ENCODE measurements around the gene VWF.

VWF gene

DNA sequence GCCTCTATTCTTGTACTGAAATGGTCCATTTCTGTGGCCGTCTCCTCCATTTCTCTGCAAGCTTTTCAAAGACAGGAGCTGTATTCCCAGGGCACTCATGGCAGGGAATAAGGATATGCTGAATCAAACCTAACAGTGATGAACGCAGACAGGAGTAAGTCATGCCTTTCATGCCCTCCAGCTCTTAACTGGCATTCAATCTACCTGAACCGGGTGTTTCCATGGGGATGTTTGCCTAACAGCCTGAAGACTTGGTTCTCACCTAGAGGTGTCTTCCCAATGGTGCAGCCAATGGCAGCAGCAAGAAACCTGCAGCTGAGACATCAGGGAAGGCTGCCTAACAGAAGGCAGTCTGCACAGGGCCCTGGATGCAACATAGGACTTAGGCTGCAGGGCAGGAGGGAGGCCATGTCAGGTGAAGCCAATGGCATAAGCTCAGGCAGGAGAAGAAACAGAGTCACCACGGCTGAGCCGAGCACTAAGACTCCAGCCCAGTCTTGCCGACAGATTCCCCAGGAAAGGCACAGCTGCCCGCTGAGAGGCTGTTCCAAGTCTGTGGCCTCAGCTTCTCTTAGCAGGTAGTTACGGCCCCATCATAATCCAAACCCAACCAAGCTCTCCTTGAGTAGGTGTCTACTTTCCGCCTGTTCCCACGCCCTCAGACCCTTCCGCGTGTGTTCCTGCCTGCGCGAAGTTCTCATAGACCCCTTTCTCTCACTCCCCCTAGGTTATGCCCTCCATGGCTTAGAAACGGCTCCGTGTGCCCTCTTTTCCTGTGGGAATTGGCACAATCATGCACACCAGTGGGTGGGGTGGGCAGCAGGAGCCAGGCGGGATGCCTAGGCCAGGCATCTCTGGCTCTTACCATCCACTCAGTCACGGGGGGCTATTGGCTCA, 44.1 kb downstream of the VWF start:
- in situ Hi-C loops (cut with MboI; ENCODE audit: low sequenced_read_pairs): no loop called here

DNA sequence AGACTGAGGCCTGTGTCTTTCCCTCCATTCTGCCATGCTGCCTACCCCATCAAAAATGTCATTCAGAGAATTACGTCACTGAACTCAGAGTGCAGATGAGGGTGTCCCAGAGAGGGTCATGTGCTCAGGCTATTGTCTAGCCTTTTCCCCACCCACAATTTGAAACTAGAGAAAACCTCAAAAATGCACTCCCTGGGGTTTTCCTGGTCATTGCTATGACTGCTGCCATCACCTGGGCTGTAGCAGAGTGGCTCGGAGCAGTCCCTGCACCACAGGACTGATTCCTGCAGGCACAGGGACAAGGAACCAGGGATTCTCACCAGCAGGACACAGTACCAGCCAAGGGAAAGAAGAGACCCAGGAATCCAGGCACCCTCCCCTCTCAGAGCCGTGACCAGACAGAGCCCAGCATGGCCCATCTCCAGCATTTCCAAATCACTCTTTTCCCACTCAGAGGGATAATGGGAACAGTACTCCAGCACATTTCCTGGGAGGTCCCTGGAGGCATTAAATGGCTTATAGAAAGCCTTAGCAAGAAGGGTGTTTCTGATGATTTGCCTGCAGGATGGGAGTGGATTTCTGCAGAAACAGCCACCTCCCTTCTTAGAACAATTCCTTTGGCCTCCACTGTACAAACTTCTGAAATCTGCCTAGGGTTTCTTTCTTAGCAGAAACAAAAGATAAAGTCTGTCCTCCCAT, 45.9 kb downstream of the VWF start:
- in situ Hi-C loops (cut with MboI; ENCODE audit: low sequenced_read_pairs): no loop called here

DNA sequence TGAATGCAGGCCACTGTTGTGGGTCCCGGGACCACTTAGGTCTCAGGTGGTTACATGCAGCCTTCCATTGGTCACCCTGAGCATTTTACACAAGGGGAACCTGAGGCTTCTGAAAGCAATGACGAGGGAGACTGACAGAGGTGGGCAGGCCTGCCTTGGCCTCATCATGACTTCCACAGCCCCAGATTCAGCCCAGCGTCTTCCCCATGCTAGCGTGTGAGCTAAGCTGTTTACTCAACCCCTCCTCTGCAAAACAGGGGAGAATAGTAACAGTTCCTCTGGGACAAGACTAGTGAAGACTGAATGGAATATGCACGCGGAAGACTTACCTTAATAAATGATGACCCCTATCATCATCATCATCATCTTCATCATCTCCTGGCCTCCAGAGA, 46.8 kb downstream of the VWF start:
- in situ Hi-C loops (cut with MboI; ENCODE audit: low sequenced_read_pairs): no loop called here

DNA sequence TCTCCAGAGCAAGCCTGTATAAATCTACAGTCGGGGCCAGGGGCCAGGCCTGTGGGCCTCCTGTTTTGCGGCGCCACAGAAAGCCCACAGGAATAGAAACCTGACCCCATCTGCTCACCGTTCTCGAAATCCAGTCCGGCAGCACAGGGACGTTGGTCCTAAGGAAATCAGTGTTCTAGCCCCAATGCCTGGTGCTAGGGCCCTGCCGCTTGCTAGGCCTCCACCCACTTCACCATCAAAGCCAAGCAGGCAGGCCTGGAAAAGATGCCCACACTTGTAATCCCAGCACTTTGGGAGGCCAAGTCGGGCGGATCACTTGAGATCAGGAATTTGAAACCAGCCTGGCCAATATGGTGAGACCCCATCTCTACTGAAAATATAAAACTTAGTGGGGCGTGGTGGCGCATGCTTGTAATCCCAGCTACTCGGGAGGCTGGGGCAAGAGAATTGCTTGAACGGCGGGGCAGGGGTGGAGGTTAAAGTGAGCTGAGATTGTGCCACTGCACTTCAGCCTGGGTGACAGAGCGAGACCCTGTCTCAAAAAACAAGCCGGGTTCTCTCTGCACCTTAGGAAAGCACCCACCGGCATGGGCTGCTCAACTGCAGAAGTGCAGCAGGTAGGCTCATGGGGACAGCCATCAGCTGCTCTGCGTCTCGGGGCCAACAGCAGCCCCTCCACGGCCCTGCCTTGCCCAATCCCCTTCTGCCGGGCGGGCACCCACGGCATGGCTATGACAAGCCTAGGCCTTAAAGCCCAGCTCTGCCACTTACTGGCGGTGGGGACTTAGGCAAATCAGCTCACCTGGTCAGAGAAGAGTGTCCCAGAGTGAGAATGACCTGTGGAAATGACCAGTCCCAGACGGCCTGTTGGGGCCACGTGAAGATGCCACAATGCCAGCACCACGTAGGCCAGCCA, 47.4 kb downstream of the VWF start:
- in situ Hi-C loops (cut with MboI; ENCODE audit: low sequenced_read_pairs): no loop called here

DNA sequence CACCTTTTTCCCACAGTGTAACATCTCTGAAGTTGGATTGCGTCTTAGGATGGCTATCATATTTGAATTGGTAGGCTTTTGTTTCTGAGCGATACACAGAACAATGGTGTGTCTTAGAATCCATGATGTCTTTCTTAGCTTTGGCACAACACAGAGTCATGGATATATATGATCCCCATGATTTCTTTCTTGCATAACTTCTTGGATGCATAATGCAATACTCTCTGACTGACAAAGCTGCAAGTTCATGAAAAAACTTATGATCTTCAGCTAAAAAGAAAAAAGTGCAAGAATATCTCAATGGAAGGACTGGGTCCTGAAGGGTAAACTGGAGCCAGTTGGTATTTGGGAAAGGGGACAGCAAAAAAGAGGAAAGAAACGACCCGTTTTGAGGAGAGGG, 48.1 kb downstream of the VWF start:
- in situ Hi-C loops (cut with MboI; ENCODE audit: low sequenced_read_pairs): no loop called here

DNA sequence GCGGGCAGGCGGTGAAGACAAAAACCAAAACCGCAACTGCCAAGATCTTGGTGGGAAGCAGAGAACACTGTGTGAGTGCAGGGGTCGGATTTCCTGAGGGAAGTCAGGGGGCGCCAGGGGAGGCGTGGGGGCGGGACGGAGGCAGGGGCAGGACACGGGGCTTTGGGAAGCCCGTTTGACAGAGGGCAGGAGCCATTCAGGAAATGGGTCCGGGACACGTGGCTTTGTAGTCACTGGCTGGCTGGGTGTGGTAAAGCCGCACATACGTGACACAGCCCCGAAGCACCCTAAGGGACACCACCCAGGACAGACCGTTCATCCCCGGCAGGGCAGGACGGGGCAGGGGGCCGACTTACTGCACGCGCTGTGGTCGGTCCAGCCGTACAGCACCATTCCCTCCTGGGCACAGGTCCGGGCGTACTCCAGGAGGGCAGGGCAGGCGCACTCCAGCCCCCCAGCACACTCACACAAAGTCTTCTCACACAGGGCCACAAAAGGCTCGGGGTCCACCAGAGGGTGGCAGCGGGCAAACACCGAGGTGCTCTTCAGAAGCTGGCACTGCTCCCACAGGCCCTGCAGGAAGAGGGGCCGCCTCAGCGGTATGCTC, 49.4 kb downstream of the VWF start:
- in situ Hi-C loops (cut with MboI; ENCODE audit: low sequenced_read_pairs): loop anchor here (25.0 kb wide), 1 partner anchor 212 kb away; no protein-coding TSS in a partner anchor

DNA sequence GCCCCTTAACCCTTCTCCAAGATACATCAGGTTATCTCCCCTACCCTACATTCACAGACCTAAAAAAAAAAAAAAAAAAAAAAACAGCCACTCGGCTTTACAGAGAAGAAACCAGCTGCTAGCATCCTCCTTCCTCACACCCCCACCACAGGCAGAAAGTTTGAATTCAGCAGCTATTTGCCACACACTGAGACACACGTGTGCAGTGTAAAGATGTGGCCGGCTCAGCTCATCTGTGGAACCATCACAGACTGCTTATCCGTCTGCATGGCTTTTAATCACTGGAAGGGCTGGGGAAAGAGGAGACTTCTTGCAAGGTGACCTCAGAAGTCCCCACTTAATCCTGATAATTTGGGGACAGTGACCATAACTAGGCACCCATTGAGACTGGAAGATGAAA, 50.0 kb downstream of the VWF start:
- in situ Hi-C loops (cut with MboI; ENCODE audit: low sequenced_read_pairs): loop anchor here (25.0 kb wide), 1 partner anchor 213 kb away; no protein-coding TSS in a partner anchor

DNA sequence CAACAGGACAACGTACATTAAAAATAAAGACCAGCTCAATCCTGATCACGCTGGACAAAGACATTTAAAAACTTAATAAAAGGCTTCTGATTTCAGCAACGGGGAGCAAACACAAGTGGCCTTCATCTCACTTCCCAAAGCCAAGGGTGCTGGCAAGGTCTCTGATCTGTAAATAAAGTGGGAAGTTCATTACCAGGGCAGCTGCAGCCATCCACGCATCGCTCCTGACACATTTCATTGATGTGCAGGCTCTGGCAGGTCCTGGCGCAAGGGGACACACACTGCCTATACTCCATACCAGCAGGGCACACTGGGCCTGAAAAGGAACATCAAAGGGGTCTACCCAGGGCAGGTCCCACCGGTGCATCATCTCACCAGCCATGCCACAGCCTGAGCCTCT, 51.0 kb downstream of the VWF start:
- in situ Hi-C loops (cut with MboI; ENCODE audit: low sequenced_read_pairs): loop anchor here (25.0 kb wide), 1 partner anchor 214 kb away; no protein-coding TSS in a partner anchor

DNA sequence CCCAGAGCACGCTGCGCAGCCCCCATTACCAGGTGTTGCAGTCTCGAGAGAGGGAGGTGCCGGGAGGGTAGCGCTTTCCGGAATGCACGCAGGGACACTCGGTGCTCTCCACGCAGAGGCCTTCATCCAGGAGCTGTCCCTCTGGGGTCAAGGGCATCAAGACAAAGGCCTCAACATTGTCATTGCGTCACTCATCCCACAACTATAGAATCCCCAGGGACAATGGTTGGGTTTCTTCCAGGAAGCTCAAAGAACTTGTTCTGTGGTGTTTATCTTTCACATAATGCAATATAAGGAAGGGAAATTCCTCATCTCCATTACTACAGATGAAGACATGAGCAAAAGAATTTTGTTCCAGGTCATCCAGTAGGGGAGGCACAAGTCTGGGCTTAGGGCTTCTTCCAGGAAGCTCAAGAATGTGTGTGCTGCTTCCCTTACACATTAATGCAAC, 52.1 kb downstream of the VWF start:
- in situ Hi-C loops (cut with MboI; ENCODE audit: low sequenced_read_pairs): loop anchor here (25.0 kb wide), 1 partner anchor 215 kb away; no protein-coding TSS in a partner anchor

DNA sequence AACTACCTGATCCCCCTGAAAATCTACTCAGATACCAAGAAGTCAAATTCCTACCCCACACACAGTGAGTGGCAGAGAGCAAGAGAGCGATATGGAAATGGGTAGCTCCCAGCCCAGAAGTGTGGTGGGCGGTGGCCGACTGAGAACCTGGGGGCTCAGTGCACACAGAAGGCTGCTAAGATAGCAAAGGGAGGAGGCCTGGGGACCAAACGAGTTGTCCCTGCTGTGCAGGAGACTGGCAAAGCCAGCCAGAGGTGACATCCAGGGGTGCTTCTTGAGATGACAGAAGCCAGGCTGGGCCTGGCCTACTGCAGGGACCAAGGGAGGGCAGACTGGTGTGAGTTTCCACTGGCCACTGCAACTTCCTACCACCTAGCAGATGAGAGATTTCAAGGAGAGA, 52.9 kb downstream of the VWF start:
- in situ Hi-C loops (cut with MboI; ENCODE audit: low sequenced_read_pairs): loop anchor here (25.0 kb wide), 1 partner anchor 216 kb away; no protein-coding TSS in a partner anchor

DNA sequence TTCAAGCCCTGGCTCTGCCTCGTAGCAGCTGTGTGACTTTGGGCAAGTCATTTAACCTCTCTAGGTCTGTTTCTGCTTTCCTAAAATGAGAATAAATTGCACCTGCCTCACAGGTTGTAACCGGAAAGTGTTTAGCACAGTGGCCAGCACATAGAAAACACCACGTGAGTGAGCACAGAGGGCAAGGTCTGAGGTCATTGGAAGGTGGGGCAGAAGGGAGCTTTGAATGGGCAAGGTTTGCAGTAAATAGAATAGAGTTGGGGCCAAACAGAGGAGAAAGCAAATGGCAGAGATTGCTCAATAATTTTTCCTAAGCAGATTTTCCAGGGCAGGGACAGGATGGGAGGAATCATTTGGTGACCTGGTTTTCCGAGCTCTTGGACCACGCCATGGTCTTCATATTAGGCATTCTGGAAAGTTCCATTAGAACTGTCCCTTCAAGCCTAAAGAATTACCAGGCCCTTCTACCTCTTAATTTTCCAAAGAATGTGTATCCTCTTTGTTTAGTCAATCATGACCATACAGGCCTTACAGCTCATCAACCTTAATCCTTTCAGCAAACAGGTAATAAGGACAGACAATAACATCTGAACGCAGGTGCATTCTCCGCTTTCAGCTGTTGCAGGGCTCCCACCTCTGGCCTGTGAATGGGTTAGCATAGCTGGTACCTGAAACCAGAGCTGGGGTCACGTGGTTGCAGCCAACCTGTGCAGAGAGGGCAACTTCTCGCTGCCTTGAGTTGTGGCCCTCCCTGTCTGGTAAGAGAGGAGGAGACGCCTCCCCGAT, 53.8 kb downstream of the VWF start:
- in situ Hi-C loops (cut with MboI; ENCODE audit: low sequenced_read_pairs): loop anchor here (25.0 kb wide), 1 partner anchor 217 kb away; no protein-coding TSS in a partner anchor

DNA sequence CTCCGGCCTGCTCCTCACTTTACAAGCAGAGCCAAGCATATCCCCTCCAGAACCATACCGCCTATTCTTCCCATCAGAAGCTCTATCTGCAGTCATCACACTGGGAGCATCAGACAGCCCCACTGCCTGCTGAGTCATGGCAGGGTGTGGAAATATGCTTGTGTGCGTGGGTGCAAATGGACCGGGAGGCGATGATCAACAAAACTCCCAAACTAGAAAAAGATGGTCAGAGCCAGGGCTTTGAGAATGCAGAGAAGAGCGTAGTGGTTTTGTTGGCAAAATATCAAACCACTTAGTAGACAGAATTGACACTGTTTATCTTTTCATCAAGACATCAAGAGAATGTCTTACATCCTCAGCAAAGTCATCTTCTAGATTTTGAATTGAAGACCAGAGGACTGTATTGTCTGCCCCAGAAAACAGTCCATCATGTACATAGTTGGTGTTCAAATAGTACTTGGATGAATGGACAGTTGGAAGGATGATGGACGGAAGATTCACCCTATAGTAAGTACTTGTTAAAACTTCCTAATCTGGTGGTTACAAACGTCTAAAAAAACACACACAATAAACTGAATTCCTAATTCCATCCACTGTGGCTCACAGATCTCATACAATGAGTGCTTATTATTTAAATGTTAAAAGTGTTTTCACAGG, 54.9 kb downstream of the VWF start:
- in situ Hi-C loops (cut with MboI; ENCODE audit: low sequenced_read_pairs): loop anchor here (25.0 kb wide), 1 partner anchor 218 kb away; no protein-coding TSS in a partner anchor

DNA sequence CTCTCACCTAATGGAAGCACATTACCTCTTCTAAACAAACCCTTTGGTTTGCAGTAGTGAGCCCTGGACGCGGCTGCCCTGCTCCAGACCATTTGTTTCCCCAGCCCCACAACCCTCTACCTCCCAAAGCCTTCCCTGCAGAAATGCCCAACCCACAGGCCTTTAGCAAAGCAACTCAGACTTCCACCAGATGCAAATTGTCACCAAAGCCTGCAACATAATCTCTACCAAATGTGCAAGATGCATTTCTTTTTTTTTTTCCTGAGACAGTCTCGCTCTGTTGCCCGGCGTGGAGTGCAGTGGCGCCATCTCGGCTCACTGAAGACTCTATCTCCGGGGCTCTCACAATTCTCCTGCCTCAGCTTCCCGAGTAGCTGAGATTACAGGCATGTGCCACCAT, 56.2 kb downstream of the VWF start:
- in situ Hi-C loops (cut with MboI; ENCODE audit: low sequenced_read_pairs): loop anchor here (25.0 kb wide), 1 partner anchor 219 kb away; no protein-coding TSS in a partner anchor

DNA sequence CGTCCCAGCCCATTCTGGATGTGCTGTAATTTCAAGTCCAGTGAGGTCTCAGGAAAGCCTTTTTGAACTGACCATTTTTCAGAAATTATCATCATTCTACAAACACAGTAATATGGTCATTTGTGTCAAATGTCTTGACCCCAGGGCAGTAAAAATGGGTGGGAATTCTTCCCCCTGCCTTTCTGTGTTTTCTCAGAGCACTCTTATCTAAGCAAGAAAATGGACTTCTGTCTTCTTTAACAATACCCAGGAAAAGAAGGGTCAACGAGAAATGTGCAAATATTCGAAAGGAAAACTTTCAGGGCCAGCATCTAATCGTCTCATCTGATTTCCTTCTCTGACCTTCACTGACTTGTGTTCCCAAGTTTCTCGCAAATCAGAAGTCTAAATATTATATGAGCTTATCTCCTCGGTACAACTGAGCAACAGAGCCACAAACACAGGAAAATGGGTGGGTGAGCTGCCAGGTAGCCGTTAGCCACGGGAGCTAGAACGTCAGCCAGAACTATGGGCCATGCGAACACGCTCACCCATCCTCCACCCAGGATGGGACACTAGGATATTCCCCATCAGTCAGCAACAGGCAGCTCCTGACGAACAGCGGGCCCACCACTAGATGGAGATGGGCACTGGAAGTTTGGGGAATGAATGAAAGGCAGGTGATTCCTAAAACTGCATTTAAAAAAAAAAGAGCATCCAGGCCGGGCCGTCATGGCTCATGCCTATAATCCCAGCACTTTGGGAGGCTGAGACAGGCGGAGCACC, 57.1 kb downstream of the VWF start:
- in situ Hi-C loops (cut with MboI; ENCODE audit: low sequenced_read_pairs): loop anchor here (25.0 kb wide), 1 partner anchor 220 kb away; no protein-coding TSS in a partner anchor

DNA sequence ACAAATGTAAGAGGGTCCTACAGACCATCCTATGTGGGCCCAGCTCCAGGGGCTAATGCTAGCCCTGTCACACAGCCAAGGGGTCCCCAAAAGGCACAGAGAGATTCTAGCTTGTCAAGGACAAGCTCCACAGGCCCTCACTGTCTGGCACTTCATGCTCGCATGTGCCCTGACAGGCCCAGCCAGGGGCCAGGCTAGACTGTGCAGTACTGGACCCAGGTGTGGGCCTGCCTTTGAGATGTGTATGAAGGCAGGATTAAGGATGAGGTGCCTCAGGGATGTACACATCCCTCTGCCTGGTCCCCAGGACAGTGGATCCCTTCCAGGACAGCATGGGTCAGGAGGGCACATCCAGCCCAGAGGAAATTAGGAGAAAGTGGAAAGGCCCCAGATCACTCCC, 57.8 kb downstream of the VWF start:
- in situ Hi-C loops (cut with MboI; ENCODE audit: low sequenced_read_pairs): loop anchor here (25.0 kb wide), 1 partner anchor 221 kb away; no protein-coding TSS in a partner anchor

DNA sequence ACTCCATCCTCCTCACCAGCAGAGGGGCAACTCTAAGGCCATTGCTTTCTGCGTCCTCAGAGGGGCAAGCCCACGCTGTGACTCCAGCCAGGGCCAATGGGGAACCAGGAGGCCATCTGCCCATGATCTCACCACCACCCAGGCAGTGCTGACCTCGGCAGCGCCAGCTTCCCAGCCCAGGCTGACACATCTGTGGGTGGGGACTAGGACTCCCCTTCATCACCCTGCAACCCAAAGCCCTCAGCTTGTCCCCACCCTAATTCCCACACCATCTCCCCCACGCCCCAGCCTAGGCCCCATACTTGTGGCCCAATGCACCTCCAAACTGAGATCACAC, 58.6 kb downstream of the VWF start:
- in situ Hi-C loops (cut with MboI; ENCODE audit: low sequenced_read_pairs): loop anchor here (25.0 kb wide), 1 partner anchor 221 kb away; no protein-coding TSS in a partner anchor

DNA sequence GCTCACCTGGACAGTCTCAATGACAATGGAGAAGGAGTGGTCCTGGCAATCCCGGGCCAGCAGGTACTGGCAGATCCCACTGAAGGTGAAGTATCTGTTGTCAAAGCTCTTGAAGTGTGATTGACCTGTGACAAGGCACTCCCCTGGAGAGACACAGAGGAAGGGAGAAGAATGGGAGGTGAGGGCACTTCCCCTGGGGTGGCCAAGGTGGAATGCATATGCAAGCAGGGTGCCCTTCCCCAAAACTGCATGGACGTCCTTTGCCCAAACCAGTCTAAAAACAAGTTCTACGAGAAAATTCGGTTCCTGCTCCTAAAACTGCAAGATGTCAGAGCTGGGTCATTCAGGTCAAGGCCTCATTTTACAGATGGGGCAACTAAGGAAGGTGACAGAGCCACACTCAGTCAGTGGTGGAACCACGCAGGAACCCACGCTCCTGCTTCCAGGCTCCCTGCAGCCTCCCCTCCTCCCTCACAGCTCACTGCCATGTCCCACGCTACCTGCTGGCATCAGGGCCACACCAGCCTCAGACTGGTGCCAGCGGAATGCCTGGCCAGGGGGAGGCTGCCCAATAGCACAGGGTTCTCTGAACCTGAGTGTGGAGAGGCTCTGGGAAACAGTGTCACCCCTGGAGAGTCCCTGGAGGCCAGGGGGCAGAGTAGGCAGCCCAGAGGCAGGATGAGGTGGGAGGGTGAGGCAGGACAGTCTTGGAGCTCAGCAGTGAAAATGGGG, 59.2 kb downstream of the VWF start:
- in situ Hi-C loops (cut with MboI; ENCODE audit: low sequenced_read_pairs): loop anchor here (25.0 kb wide), 1 partner anchor 222 kb away; no protein-coding TSS in a partner anchor
